GM18867 (cell line): ENCODE data around the gene BPGM.

ENCODE experiments used
- ATAC-seq: cut with Tn5 transposase; IDR thresholded peaks from one replicate; pipeline ENCODE4 v1.9.1; 2021; ENCODE audit warnings: mild to moderate bottlenecking, moderate library complexity; ENCODE audit not compliant: unreplicated experiment

Gene BPGM

GRCh38 chr7:134695321-134695860 lies 48.7 kb downstream of the BPGM start:
- no peak for ATAC-seq

- no peak for ATAC-seq
These were observed 49.6 kb downstream of the BPGM start for GRCh38 chr7:134696261-134696660.

GRCh38 chr7:134697205-134697886 lies 50.7 kb downstream of the BPGM start:
- ATAC-seq, result no peak

DNA sequence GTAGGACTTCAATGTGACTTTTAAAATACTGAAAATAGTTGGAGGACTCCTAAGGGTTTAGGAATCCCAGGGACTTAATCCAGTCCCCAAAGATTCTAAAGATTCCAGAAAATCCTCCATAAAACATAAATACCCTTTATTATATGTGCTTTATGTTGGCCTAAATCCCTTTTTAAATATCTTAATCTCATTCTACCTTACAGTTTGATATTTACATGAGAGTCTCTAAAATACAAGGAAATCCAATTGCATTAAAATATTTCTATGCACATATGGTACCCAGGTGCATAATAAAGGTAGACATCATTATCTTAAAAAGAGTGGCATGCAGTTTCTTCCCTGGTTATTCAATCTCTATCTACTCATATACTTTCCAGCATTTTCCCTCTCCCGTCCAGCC lies 51.8 kb downstream of the BPGM start:
- no peak for ATAC-seq

- ATAC-seq, result no peak
These were observed 52.6 kb downstream of the BPGM start for GRCh38 chr7:134699021-134699818.

- no peak for ATAC-seq
These were observed 53.2 kb downstream of the BPGM start for GRCh38 chr7:134699899-134700298.

DNA sequence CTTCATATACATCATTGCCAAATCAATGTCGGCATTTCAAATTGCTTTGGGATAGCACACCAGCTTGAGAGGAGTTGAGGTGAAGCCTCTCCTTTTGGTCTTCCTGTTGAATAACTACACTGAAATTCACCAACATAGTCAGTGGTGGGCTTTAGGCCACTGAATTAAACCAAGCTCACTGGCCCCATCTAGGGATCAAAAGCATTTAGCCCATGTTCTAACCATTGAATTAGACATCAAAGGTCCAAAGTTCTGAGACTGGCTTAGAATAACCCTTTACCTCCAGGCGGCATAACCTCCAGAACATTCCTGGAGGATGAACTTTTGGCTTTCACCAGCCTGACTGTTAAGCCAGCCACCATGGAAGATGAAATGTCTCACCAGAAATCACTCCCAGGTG lies 54.6 kb downstream of the BPGM start:
- ATAC-seq, result peak; percentile 44

GRCh38 chr7:134702366-134703240 lies 56.0 kb downstream of the BPGM start:
- no peak for ATAC-seq

GRCh38 chr7:134703241-134703594 lies 56.6 kb downstream of the BPGM start:
- no peak for ATAC-seq

DNA sequence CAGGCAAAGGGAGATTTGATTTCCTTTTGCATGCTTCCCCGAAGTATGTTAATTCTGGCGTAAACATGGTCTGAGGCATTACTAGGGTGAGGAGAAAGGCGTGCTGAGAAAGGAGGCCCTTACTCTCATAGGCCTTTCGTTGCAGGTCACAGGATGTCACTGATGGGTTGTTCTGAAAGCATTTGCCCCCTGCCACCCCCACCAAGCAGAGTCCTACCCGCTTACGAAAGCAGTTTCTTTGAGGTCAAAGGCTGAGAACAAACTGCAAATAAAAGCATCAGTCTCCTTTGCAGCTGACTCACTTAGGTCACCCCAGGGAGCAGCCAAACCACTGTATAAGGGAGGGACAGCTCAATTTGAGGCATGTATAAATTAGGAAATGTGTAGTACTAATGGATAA lies 57.1 kb downstream of the BPGM start:
- ATAC-seq, result no peak

DNA sequence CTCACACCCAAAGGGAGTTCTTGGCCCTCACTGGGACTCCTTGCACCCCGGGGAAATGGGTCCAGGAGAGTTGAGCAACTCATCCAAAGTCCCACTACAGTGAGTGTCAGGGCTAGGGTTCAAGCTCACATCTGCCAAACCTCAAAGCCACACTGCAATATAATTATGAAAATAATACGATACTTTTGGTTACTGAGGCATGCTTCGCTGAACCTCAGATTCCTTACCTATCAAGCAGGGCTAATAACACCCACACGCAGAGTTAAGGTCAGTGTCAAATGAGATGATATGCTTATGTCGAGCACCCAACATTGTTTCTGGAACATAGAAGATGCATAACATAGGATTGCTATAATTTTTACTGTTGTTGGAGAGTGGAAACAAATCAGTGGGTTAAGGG lies 58.2 kb downstream of the BPGM start:
- no peak for ATAC-seq

DNA sequence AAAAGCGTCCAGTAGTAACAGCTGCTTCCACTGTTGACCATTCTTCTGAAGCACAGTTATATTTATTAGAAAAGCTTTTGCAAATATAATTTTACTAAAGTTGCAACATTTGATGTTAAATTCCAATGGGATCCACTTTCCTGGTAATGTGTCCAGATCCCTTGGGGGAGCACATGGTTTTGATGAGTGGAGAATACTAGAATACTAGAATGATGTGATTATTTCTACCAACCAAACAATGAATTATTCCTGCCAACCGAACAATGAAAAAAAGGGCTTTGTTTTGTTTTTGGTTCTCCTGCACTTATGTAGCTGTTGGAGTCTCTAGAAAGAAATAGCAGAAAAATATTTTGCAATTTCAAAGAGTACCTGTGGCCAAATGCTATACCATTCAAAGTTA lies 59.1 kb downstream of the BPGM start:
- ATAC-seq, result no peak

DNA sequence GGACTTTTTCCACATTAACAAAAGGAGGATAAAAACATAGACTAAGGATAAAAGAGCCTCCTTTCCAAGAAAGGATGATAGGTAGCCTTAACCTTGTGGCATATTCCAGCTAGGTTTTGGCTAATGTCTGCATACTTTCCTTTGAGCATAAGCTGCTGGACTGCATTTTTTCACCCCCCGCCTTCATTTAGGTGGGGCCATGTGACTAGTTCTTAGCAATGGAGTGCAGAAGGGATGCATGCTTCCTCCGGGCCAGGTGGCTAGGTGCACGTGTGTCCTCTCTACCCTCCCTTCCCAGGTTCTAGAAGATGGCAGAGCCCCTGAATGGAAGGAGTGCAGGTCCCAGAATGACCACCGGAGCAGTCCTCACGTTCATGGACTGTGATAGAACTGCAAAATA lies 59.8 kb downstream of the BPGM start:
- ATAC-seq, result no peak

DNA sequence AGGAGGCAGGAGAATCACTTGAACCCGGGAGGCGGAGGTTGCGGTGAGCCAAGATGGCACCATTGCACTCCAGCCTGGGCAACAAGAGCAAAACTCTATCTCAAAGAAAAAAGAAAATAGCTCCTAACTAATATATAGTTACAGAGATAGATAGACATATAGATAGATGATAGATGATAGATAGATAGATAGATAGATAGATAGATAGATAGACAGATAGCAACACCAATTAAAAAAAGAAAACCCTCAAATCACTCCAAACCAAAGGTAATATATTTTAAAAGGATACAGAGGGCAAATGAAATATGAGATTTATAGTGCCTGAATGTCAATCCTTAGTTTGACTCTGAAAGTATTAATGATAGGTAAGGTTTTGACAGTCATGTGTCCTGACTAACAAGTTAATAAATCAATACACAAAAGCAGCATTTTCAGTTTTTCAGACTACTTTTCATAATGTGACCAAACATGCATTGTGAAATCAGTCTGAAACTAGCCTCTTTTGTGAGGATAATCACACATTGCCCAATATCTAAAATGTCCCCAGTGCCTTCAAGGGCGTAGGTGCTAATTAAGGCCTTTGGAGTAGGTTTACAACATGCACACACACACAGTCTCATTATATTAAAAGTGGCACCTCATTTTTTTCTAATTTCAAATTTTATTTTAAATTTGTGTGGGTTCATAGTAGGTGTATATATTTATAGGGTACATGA lies 61.2 kb downstream of the BPGM start:
- ATAC-seq, result no peak

DNA sequence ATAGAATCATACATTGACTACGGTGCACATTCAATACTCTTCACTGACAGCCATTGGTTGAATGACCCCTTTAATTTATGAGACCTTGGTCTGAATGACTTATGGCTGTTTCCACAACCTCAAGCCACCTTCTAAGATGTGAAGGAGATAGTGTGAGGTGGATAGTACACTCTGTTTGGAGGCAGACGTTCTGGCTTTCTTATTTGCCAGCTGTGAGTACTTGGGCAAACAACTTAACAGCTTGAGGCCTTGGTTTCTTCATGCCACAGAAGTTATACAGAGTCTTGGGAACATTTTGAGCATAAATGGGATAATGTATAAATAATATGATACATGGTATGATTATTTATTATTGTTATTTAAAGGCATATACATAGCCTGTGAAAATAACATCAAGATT lies 62.0 kb downstream of the BPGM start:
- no peak for ATAC-seq

DNA sequence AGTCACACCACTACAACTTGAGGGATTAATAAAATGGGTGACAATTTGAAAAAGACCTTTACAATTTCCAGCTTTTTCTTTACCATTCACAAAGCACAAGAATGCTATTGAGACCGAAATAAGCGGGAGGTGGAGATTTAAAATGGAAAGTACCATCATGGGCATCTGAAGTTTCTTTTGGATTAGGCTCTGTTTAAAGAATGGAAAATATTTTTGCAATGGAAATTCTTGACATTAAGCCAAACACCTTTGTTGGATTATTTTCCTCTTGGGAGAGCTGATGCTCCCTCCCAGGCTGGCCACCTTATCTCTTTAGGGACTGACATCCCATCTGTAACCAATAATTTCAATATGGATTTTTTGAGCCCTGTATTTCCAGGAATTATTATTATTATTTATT lies 62.5 kb downstream of the BPGM start:
- ATAC-seq, result no peak

DNA sequence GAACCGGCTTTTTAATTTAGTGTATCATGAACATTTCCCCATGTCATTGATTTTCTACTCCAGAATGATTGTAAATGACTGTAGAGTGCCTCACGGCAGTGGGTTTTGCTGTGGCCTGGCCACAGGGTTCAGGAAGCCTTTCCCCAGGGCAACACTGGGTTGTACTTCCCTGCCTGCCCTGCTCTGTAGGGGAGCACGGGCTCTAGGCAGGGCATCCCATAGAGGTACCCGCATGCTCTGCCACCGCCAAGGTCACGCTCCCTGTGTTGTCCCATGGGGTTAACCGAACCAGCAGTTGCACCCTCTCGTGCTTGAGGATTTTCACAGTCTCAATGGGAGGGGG lies 63.8 kb downstream of the BPGM start:
- ATAC-seq, result no peak

DNA sequence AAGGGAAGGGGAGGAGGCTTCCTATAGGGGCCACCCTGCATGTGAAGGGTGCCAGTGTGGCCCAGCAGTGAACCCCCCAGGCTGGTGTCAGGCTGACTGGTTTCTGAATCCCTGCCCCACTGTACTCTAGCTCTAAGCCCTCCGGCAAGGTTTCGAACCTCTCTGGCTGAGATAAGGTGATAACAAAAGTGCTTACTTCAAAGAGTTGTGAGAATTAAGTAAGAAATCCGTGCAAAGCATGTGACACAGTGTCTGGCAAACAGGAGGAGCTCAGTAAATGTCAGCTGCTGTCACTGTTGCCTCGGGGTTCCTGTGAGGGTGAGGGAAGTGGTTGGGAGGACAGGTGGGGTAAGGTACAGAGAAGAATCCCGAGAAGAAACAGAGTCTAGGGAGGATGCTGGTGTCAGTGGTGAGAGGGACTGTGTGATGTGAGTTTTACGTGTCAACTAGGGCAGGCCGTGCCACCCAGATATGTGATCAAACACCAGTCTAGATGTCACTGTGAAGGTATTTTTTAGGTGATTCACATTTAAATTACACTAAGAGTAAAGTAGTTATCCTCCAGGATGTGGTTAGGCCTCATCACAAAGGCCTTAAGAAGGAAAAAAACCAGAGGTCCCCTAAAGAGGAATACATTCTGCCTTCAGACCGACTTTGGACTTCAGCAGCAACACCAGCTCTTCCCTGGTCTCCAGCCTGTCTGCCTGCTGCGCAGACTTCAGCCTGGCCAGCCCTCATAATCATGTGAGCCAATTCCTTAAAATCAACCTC lies 64.4 kb downstream of the BPGM start:
- no peak for ATAC-seq

- ATAC-seq, result no peak
These were observed 65.5 kb downstream of the BPGM start for GRCh38 chr7:134712196-134712595.
